ENCODE measurements around the gene NTMT1. TPM values are rescaled to one million over a fixed set of nuclear protein-coding genes. Genes with fewer than 3 reads are reported as not detected.

The NTMT1 gene
- total RNA-seq, 1 experiment from 2014 or later, result 50.2 TPM

GRCh38 chr9:129628709-129629108 is 2.7 kb downstream of the NTMT1 start:
- H3K27ac ChIP-seq (ENCODE audit: low read length), result no peak overlapping the region
- H3F3A ChIP-seq (ENCODE audit: low read length, unreplicated experiment), result no peaks in the 10 kb centered on the region
- H3K9me3 ChIP-seq (ENCODE audit: low read length), result no peaks in the 10 kb centered on the region
- H3K9ac ChIP-seq (ENCODE audit: low read length), result no peak overlapping the region
- no peak overlapping the region for H2AFZ ChIP-seq (ENCODE audit: low read length)
- peaks cover 76% of the 10 kb centered on the region for H3K79me2 ChIP-seq (ENCODE audit: low read length)
- peaks cover 19% of the 10 kb centered on the region for H3K4me1 ChIP-seq (ENCODE audit: insufficient read depth, low read length)
- ChIA-PET CTCF (no interaction called here), POLR2A (ENCODE audit: unreplicated experiment) (no interaction called here)
- no peak overlapping the region for H3K4me3 ChIP-seq (ENCODE audit: low read length)
- intact Hi-C loops (cut with micrococcal nuclease), result no loop called here
- no peaks in the 10 kb centered on the region; the same call in none of the 2 replicates for H3K36me3 ChIP-seq (ENCODE audit: low read depth, low read length)
- BruUV-seq (replicated peaks), result no TSS peak
- no peak for TF ChIP-seq EZH2phosphoT487 (IDR thresholded peaks at IDR 0.05; ENCODE audit: borderline replicate concordance, low read length)
- TF ChIP-seq CTCF (conservative IDR thresholded peaks at IDR 0.05; ENCODE audit: low read depth, low read length), result no peak
- TF ChIP-seq EZH2 (IDR thresholded peaks at IDR 0.05; ENCODE audit: low read length, unreplicated experiment), result no peak
- ATAC-seq (no peak), DNase-seq (no peak)
- H3K9me2 ChIP-seq (replicated peaks; ENCODE audit: low read length), result no peaks in the 10 kb centered on the region
- H4K20me1 ChIP-seq (ENCODE audit: low read length), result peaks cover 26% of the 10 kb centered on the region; the same call in 1 of the 2 replicates
- H3K4me2 ChIP-seq (ENCODE audit: low read length), result peak overlapping the region; percentile 93; the same call in 1 of the 2 replicates
- no peaks in the 10 kb centered on the region for H3K27me3 ChIP-seq (ENCODE audit: low read length)

GRCh38 chr9:129629251-129629820 is 3.4 kb downstream of the NTMT1 start:
- H3K4me1 ChIP-seq (ENCODE audit: insufficient read depth, low read length), result peaks cover 19% of the 10 kb centered on the region
- no peaks in the 10 kb centered on the region for H3K9me2 ChIP-seq (replicated peaks; ENCODE audit: low read length)
- H3K9me3 ChIP-seq (ENCODE audit: low read length), result no peaks in the 10 kb centered on the region
- no peak for DNase-seq
- no peak overlapping the region for H3K9ac ChIP-seq (ENCODE audit: low read length)
- no peak overlapping the region for H2AFZ ChIP-seq (ENCODE audit: low read length)
- peaks cover 79% of the 10 kb centered on the region for H3K79me2 ChIP-seq (ENCODE audit: low read length)
- H3F3A ChIP-seq (ENCODE audit: low read length, unreplicated experiment), result no peaks in the 10 kb centered on the region
- no peak overlapping the region for H3K27ac ChIP-seq (ENCODE audit: low read length)
- no TSS peak for BruUV-seq (replicated peaks)
- ChIA-PET CTCF (no interaction called here), POLR2A (ENCODE audit: unreplicated experiment) (no interaction called here)
- no peaks in the 10 kb centered on the region; the same call in none of the 2 replicates for H3K36me3 ChIP-seq (ENCODE audit: low read depth, low read length)
- no peak overlapping the region for H3K4me3 ChIP-seq (ENCODE audit: low read length)
- H3K4me2 ChIP-seq (ENCODE audit: low read length), result no peak overlapping the region
- no peaks in the 10 kb centered on the region for H3K27me3 ChIP-seq (ENCODE audit: low read length)
- intact Hi-C loops (cut with micrococcal nuclease), result no loop called here
- TF ChIP-seq CTCF (conservative IDR thresholded peaks at IDR 0.05; ENCODE audit: low read depth, low read length) (no peak), EZH2 (IDR thresholded peaks at IDR 0.05; ENCODE audit: low read length, unreplicated experiment) (no peak)
- no peak for ATAC-seq
- peaks cover 26% of the 10 kb centered on the region; the same call in 1 of the 2 replicates for H4K20me1 ChIP-seq (ENCODE audit: low read length)

GRCh38 chr9:129630967-129631673 is 5.2 kb downstream of the NTMT1 start:
- Histone ChIP-seq H2AFZ (ENCODE audit: low read length) (no peak overlapping the region), H3K27ac (ENCODE audit: low read length) (no peak overlapping the region), H3K9me3 (ENCODE audit: low read length) (no peaks in the 10 kb centered on the region), H3K9ac (ENCODE audit: low read length) (no peak overlapping the region), H3F3A (ENCODE audit: low read length, unreplicated experiment) (no peaks in the 10 kb centered on the region), H3K9me2 (replicated peaks; ENCODE audit: low read length) (no peaks in the 10 kb centered on the region), H3K4me3 (ENCODE audit: low read length) (no peak overlapping the region), H3K36me3 (ENCODE audit: low read depth, low read length) (no peaks in the 10 kb centered on the region; the same call in none of the 2 replicates), H3K4me2 (ENCODE audit: low read length) (no peak overlapping the region), H3K4me1 (ENCODE audit: insufficient read depth, low read length) (peaks cover 19% of the 10 kb centered on the region), H3K27me3 (ENCODE audit: low read length) (no peaks in the 10 kb centered on the region), H4K20me1 (ENCODE audit: low read length) (peaks cover 26% of the 10 kb centered on the region; the same call in 1 of the 2 replicates), H3K79me2 (ENCODE audit: low read length) (peaks cover 77% of the 10 kb centered on the region)
- ATAC-seq, result no peak
- ChIA-PET POLR2A (ENCODE audit: unreplicated experiment) (no interaction called here), CTCF (no interaction called here)
- intact Hi-C loops (cut with micrococcal nuclease), result no loop called here
- TF ChIP-seq CTCF (conservative IDR thresholded peaks at IDR 0.05; ENCODE audit: low read depth, low read length) (no peak), EZH2 (IDR thresholded peaks at IDR 0.05; ENCODE audit: low read length, unreplicated experiment) (no peak), EZH2phosphoT487 (IDR thresholded peaks at IDR 0.05; ENCODE audit: borderline replicate concordance, low read length) (no peak)
- BruUV-seq (replicated peaks), result no TSS peak
- no peak for DNase-seq

Data from PC-3 (cell line).